ENCODE measurements around the gene CEMIP2. TPM values are rescaled to one million over a fixed set of nuclear protein-coding genes. Genes with fewer than 3 reads are reported as not detected.

Gene CEMIP2
- total RNA-seq, 1 experiment from 2014 or later, result 28.4 TPM

GRCh38 chr9:71733176-71733575 is 35.1 kb downstream of the CEMIP2 start:
- no TSS peak for BruUV-seq (replicated peaks)
- Histone ChIP-seq H3K36me3 (ENCODE audit: control insufficient read depth, insufficient read depth, low read length) (no peaks in the 10 kb centered on the region), H3K27me3 (replicated peaks; ENCODE audit: control insufficient read depth, insufficient read depth, low read length) (no peaks in the 10 kb centered on the region), H3K9me3 (no peaks in the 10 kb centered on the region), H3K4me3 (ENCODE audit: low read depth, low read length) (no peak overlapping the region), H3K4me1 (no peaks in the 10 kb centered on the region)
- TF ChIP-seq CTCF (IDR thresholded peaks at IDR 0.05; ENCODE audit: insufficient read depth in 1 of 2, low read depth in 1 of 2, low read length in 1 of 2, severe bottlenecking in 1 of 2, unreplicated experiment in 1 of 2), result no peak
- no peaks in the 10 kb centered on the region for H3K27me3 Mint-ChIP-seq (ENCODE audit: insufficient read depth, unreplicated experiment)
- no peak overlapping the region for H3K4me3 Mint-ChIP-seq (ENCODE audit: unreplicated experiment)
- H3K4me1 Mint-ChIP-seq (ENCODE audit: low read depth, unreplicated experiment), result no peaks in the 10 kb centered on the region
- ChIA-PET POLR2A (no interaction called here), CTCF (no interaction called here)
- H3K27ac Mint-ChIP-seq (ENCODE audit: unreplicated experiment), result no peak overlapping the region
- no peak for DNase-seq
- no peaks in the 10 kb centered on the region for H3K9me3 Mint-ChIP-seq (ENCODE audit: unreplicated experiment)
- H3K36me3 Mint-ChIP-seq (ENCODE audit: insufficient read depth, unreplicated experiment), result peaks cover 44% of the 10 kb centered on the region
- intact Hi-C loops (cut with micrococcal nuclease; ENCODE audit: unreplicated experiment), result no loop called here

DNA sequence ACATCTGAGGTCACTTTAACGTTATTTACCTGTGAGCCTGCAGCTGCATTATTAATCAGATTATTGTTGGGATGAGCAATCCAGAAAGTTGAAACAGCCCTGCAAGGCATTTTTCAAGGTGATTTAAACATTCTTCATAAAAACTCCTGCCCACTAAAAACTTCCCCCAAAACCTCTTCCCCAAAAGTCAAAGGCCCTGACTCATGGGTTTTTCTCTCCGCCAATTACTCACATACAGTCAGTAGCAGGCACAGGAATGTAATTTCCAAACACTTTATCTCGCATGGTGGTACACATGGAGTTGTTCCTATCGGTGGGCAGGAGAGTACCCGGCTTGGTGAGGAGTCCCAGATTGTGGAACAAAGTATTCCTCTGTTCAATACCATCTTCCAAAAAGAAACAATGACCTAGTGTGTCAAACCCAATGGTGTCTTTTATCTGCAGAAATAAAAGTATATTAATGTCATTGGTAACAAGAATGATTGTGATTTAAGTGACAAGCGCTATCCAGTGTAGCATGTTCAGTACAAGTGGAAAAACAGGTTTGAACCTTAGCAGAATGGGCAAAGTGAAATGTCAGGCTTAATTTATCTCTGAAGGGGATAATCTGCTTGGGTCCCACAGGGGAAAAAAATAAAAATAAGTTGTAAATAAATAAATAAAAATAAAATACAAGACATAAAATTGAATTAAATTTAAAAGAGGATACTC is 38.3 kb downstream of the CEMIP2 start:
- no peak overlapping the region for H3K27ac Mint-ChIP-seq (ENCODE audit: unreplicated experiment)
- H3K9me3 Mint-ChIP-seq (ENCODE audit: unreplicated experiment), result no peaks in the 10 kb centered on the region
- no peaks in the 10 kb centered on the region for H3K27me3 Mint-ChIP-seq (ENCODE audit: insufficient read depth, unreplicated experiment)
- H3K36me3 ChIP-seq (ENCODE audit: control insufficient read depth, insufficient read depth, low read length), result no peaks in the 10 kb centered on the region
- CTCF ChIA-PET, result no interaction called here
- H3K27me3 ChIP-seq (replicated peaks; ENCODE audit: control insufficient read depth, insufficient read depth, low read length), result no peaks in the 10 kb centered on the region
- no peak for TF ChIP-seq CTCF (IDR thresholded peaks at IDR 0.05; ENCODE audit: insufficient read depth in 1 of 2, low read depth in 1 of 2, low read length in 1 of 2, severe bottlenecking in 1 of 2, unreplicated experiment in 1 of 2)
- H3K4me1 ChIP-seq, result no peaks in the 10 kb centered on the region
- POLR2A ChIA-PET, result no interaction called here
- H3K4me3 Mint-ChIP-seq (ENCODE audit: unreplicated experiment), result no peak overlapping the region
- intact Hi-C loops (cut with micrococcal nuclease; ENCODE audit: unreplicated experiment), result loop anchor here (5.0 kb wide), 1 partner anchor 37 kb away; the partner anchor contains the start of gene CEMIP2
- H3K36me3 Mint-ChIP-seq (ENCODE audit: insufficient read depth, unreplicated experiment), result peaks cover 37% of the 10 kb centered on the region
- H3K9me3 ChIP-seq, result no peaks in the 10 kb centered on the region
- BruUV-seq (replicated peaks), result no TSS peak
- H3K4me3 ChIP-seq (ENCODE audit: low read depth, low read length), result no peak overlapping the region
- no peaks in the 10 kb centered on the region for H3K4me1 Mint-ChIP-seq (ENCODE audit: low read depth, unreplicated experiment)
- DNase-seq, result no peak

DNA sequence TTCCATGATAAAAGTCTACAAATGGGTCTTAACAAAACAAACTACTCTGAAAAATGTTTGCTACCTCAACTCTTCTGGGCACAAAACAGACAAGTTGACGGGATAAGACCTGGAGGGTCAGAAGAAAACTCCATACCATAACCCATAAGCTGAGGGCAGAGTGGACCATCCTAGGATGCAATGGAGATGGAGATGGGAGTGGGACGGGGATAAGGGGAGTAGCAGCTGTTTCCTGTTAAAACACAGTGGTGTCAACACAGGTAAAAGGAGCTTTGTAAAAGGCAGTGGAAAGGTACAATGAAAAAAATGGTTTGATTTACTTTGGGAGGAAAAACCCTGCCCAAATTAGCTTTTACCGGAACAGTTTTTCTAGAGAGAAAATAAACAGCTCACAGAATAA is 41.6 kb downstream of the CEMIP2 start:
- no peak for TF ChIP-seq CTCF (IDR thresholded peaks at IDR 0.05; ENCODE audit: insufficient read depth in 1 of 2, low read depth in 1 of 2, low read length in 1 of 2, severe bottlenecking in 1 of 2, unreplicated experiment in 1 of 2)
- DNase-seq, result no peak
- intact Hi-C loops (cut with micrococcal nuclease; ENCODE audit: unreplicated experiment), result loop anchor here (5.0 kb wide), 1 partner anchor 41 kb away; the partner anchor contains the start of gene CEMIP2
- no peaks in the 10 kb centered on the region for H3K4me1 Mint-ChIP-seq (ENCODE audit: low read depth, unreplicated experiment)
- Histone ChIP-seq H3K36me3 (ENCODE audit: control insufficient read depth, insufficient read depth, low read length) (no peaks in the 10 kb centered on the region), H3K4me1 (no peaks in the 10 kb centered on the region), H3K9me3 (no peaks in the 10 kb centered on the region), H3K27me3 (replicated peaks; ENCODE audit: control insufficient read depth, insufficient read depth, low read length) (no peaks in the 10 kb centered on the region), H3K4me3 (ENCODE audit: low read depth, low read length) (no peak overlapping the region)
- H3K27me3 Mint-ChIP-seq (ENCODE audit: insufficient read depth, unreplicated experiment), result no peaks in the 10 kb centered on the region
- BruUV-seq (replicated peaks), result no TSS peak
- H3K36me3 Mint-ChIP-seq (ENCODE audit: insufficient read depth, unreplicated experiment), result peaks cover 38% of the 10 kb centered on the region
- H3K9me3 Mint-ChIP-seq (ENCODE audit: unreplicated experiment), result no peaks in the 10 kb centered on the region
- no peak overlapping the region for H3K4me3 Mint-ChIP-seq (ENCODE audit: unreplicated experiment)
- ChIA-PET POLR2A (no interaction called here), CTCF (no interaction called here)
- no peak overlapping the region for H3K27ac Mint-ChIP-seq (ENCODE audit: unreplicated experiment)

Data from Caco-2 (cell line).